Measurements from ENCODE around the gene CROCC2.

Gene CROCC2

GRCh38 chr2:240999873-241000541 is 93.9 kb downstream of the CROCC2 start:
- Histone ChIP-seq H3K27me3 (ENCODE audit: insufficient read depth, poor library complexity, severe bottlenecking) (peaks cover 23% of the 10 kb centered on the region), H3K27ac (replicated peaks) (no peak overlapping the region), H3K4me3 (replicated peaks; ENCODE audit: insufficient read depth, low read length) (no peak overlapping the region)
- TF ChIP-seq CTCF (IDR thresholded peaks at IDR 0.05; ENCODE audit: insufficient read depth, low read length) (no peak), POLR2AphosphoS5 (IDR thresholded peaks at IDR 0.05; ENCODE audit: low read depth) (no peak), REST (IDR thresholded peaks at IDR 0.05; ENCODE audit: insufficient replicate concordance, low read depth) (no peak), SPI1 (IDR thresholded peaks at IDR 0.05; ENCODE audit: borderline replicate concordance, low read depth) (no peak), GABPA (IDR thresholded peaks at IDR 0.05; ENCODE audit: low read depth) (no peak)
- DNase-seq (ENCODE audit: low read depth in 1 of 2, low spot score in 1 of 2) = no peak

GRCh38 chr2:241000831-241001321 is 94.7 kb downstream of the CROCC2 start:
- TF ChIP-seq POLR2AphosphoS5 (IDR thresholded peaks at IDR 0.05; ENCODE audit: low read depth) (no peak), CTCF (IDR thresholded peaks at IDR 0.05; ENCODE audit: insufficient read depth, low read length) (no peak), REST (IDR thresholded peaks at IDR 0.05; ENCODE audit: insufficient replicate concordance, low read depth) (no peak), GABPA (IDR thresholded peaks at IDR 0.05; ENCODE audit: low read depth) (no peak), SPI1 (IDR thresholded peaks at IDR 0.05; ENCODE audit: borderline replicate concordance, low read depth) (no peak)
- no peak for DNase-seq (ENCODE audit: low read depth in 1 of 2, low spot score in 1 of 2)
- Histone ChIP-seq H3K27ac (replicated peaks) (no peak overlapping the region), H3K4me3 (replicated peaks; ENCODE audit: insufficient read depth, low read length) (no peak overlapping the region), H3K27me3 (ENCODE audit: insufficient read depth, poor library complexity, severe bottlenecking) (peaks cover 23% of the 10 kb centered on the region)

- no peak for DNase-seq (ENCODE audit: low read depth in 1 of 2, low spot score in 1 of 2)
- TF ChIP-seq POLR2AphosphoS5 (IDR thresholded peaks at IDR 0.05; ENCODE audit: low read depth) (no peak), GABPA (IDR thresholded peaks at IDR 0.05; ENCODE audit: low read depth) (no peak), SPI1 (IDR thresholded peaks at IDR 0.05; ENCODE audit: borderline replicate concordance, low read depth) (no peak)
- H3K4me3 ChIP-seq (replicated peaks; ENCODE audit: insufficient read depth, low read length) = no peak overlapping the region
- H3K27me3 ChIP-seq (ENCODE audit: insufficient read depth, poor library complexity, severe bottlenecking) = peaks cover 23% of the 10 kb centered on the region
- no peak overlapping the region for H3K27ac ChIP-seq (replicated peaks)
Measured at GRCh38 chr2:241001413-241002274, 95.5 kb downstream of the CROCC2 start.

All from HL-60 (cell line).